PFSK-1 (cell line): ENCODE measurements around the gene CHL1.

Experiments used
- FOXP2 ChIP-seq: optimal IDR thresholded peaks from 2 replicates; pipeline ENCODE3; 2011; ENCODE audit warnings: borderline replicate concordance, control low read depth, inconsistent platforms; ENCODE audit not compliant: insufficient read depth; ENCODE audit errors: extremely low read length, extremely low read depth
- POLR2AphosphoS5 ChIP-seq: IDR thresholded peaks from 2 replicates; pipeline ENCODE4 v1.6.1; 2012; ENCODE audit warnings: low read depth, mild to moderate bottlenecking, control low read depth, low read length, moderate library complexity
- SIN3A ChIP-seq: IDR thresholded peaks from 2 replicates; pipeline ENCODE4 v1.6.1; 2012; ENCODE audit warnings: mild to moderate bottlenecking, low read length, moderate library complexity, borderline replicate concordance; ENCODE audit not compliant: insufficient read depth
- TAF1 ChIP-seq: IDR thresholded peaks from 2 replicates; pipeline ENCODE4 v1.6.1; 2012; ENCODE audit warnings: low read length, control low read depth, borderline replicate concordance; ENCODE audit not compliant: insufficient read depth
- TF ChIP-seq, protein P1 (sequence below), 2 experiments: IDR thresholded peaks; 2 replicates each; pipeline versions ENCODE4 v1.6.1 to v1.8.0; 2011 to 2012; ENCODE audit warnings: low read depth in 2 of 2, low read length in 2 of 2, control low read depth in 1 of 2, inconsistent platforms in 1 of 2, mild to moderate bottlenecking in 1 of 2, moderate library complexity in 1 of 2; ENCODE audit not compliant: insufficient read depth in 1 of 2

DNA sequence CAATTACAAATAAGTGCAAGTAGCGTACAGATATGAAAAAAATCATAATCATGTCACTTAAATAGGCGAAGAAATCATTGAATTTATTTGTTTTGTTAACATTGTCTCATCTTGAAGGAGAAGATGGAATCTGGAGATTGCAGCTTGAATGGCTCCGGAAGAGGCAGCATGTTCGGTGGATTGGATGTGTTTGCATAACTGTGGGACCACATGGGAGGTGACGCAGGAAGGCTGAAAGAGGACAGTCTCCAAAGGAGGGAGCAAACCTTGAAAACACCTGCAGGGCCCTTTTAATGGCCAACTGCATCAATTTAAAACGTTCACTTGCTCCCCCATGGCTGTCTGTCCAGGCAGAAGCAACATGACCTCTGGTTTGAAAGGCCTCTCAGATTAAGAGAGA lies 61.3 kb downstream of the CHL1 start:
- TF ChIP-seq POLR2AphosphoS5 (no peak), TAF1 (no peak), SIN3A (no peak), FOXP2 (no peak)
- TF ChIP-seq, protein P1, sequence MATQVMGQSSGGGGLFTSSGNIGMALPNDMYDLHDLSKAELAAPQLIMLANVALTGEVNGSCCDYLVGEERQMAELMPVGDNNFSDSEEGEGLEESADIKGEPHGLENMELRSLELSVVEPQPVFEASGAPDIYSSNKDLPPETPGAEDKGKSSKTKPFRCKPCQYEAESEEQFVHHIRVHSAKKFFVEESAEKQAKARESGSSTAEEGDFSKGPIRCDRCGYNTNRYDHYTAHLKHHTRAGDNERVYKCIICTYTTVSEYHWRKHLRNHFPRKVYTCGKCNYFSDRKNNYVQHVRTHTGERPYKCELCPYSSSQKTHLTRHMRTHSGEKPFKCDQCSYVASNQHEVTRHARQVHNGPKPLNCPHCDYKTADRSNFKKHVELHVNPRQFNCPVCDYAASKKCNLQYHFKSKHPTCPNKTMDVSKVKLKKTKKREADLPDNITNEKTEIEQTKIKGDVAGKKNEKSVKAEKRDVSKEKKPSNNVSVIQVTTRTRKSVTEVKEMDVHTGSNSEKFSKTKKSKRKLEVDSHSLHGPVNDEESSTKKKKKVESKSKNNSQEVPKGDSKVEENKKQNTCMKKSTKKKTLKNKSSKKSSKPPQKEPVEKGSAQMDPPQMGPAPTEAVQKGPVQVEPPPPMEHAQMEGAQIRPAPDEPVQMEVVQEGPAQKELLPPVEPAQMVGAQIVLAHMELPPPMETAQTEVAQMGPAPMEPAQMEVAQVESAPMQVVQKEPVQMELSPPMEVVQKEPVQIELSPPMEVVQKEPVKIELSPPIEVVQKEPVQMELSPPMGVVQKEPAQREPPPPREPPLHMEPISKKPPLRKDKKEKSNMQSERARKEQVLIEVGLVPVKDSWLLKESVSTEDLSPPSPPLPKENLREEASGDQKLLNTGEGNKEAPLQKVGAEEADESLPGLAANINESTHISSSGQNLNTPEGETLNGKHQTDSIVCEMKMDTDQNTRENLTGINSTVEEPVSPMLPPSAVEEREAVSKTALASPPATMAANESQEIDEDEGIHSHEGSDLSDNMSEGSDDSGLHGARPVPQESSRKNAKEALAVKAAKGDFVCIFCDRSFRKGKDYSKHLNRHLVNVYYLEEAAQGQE (IDR thresholded peaks at IDR 0.05; ENCODE audit: insufficient read depth in 1 of 2, low read depth in 2 of 2, low read length in 2 of 2): no peak
